Prostate gland (tissue), 2 donors: ENCODE data around the gene SLC16A8.

Source experiments
- POLR2A ChIP-seq: fragments of 450-650 bp; IDR thresholded peaks from one replicate; pipeline ENCODE4 v1.6.1; 2016; ENCODE audit warnings: antibody characterized with exemption, mild to moderate bottlenecking
- POLR2AphosphoS5 ChIP-seq: sonication (generic); formaldehyde crosslinking; IDR thresholded peaks from one replicate; pipeline ENCODE4 v1.6.1; 2017; ENCODE audit warnings: antibody characterized with exemption
- TF ChIP-seq, protein P1 (sequence below), 4 experiments: fragments of 200-600 bp in 2 of 4; fragments of 450-650 bp in 2 of 4; sonication (generic) in 2 of 4; IDR thresholded peaks; 1 replicate in 3 of 4; 2 replicates in 1 of 4; pipeline ENCODE4 v1.5.1; 2016 to 2019; ENCODE audit warnings: antibody characterized with exemption in 4 of 4, mild to moderate bottlenecking in 2 of 4, moderate library complexity in 2 of 4

DNA sequence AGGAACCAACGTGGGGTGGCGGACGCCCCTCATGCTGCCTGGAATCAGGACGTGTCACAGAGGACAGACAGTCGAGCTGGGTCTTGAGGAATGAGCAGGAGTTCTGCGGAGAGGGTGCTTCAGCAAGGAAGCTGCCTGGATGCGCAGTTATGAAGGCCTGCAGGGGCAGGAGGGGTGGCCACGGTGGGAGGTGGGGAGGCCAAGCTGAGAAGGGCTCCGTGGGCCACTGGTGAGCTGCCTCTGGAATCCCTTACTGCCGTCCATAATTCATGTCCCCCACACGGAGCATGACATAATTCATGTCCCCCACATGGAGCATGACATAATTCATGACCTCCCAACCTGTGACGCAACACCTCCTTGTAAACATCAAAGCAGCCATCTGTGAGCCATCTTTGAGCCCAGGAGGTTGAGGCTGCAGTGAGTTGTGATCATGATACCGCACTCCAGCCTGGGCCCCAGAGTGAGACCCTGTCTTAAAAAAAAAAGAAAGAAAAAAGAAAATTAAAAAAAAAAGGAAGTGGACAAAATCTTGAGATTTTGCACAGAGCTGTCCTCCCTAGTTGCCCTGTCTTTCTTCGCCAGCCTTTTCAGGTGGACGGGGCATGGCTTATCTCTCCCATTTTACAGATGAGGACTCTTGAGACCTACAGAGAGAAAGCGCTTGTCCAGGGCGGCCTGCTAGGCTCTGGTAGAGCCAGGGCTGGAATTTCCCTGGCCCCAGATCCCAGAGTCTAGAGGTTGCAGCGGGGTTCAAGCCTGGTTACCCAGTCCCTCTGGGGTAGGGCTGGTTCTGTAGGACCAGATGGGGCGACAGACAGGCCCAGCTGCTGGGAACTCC, 51.1 kb downstream of the SLC16A8 start:
- no peak for TF ChIP-seq POLR2A
- TF ChIP-seq, protein P1, sequence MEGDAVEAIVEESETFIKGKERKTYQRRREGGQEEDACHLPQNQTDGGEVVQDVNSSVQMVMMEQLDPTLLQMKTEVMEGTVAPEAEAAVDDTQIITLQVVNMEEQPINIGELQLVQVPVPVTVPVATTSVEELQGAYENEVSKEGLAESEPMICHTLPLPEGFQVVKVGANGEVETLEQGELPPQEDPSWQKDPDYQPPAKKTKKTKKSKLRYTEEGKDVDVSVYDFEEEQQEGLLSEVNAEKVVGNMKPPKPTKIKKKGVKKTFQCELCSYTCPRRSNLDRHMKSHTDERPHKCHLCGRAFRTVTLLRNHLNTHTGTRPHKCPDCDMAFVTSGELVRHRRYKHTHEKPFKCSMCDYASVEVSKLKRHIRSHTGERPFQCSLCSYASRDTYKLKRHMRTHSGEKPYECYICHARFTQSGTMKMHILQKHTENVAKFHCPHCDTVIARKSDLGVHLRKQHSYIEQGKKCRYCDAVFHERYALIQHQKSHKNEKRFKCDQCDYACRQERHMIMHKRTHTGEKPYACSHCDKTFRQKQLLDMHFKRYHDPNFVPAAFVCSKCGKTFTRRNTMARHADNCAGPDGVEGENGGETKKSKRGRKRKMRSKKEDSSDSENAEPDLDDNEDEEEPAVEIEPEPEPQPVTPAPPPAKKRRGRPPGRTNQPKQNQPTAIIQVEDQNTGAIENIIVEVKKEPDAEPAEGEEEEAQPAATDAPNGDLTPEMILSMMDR (IDR thresholded peaks at IDR 0.05): no peak
- peak; percentile 8 for TF ChIP-seq POLR2AphosphoS5
